Islet precursor cell (in vitro differentiated cells): ENCODE results near the gene PIP5K1A.

Experiments
- DNase-seq: peaks from one replicate; pipeline ENCODE4 v3.0.0-alpha.2; 2018

The PIP5K1A gene

GRCh38 chr1:151290709-151291303, 92.5 kb downstream of the PIP5K1A start:
- DNase-seq = no peak

GRCh38 chr1:151292207-151293030, 94.1 kb downstream of the PIP5K1A start:
- no peak for DNase-seq

- DNase-seq = no peak
Observed at GRCh38 chr1:151293093-151293492, 94.7 kb downstream of the PIP5K1A start.

- DNase-seq = no peak
Observed at GRCh38 chr1:151294742-151295462, 96.5 kb downstream of the PIP5K1A start.
